ENCODE results near the gene BTF3.
"Not testable (repeated sequence)": the region's sequence is repeated elsewhere in the genome, so short reads cannot be mapped to it uniquely, and the experiment has no call there.

The BTF3 gene

GRCh38 chr5:73498057-73498992 is at the start of gene BTF3:
Gene BTF3 (plus strand): TSS chr5:73498442. CDS start chr5:73498668, 226 bp downstream.
- no peak for FAIRE-seq

GRCh38 chr5:73448463-73449136 is 49.6 kb upstream of the BTF3 start, which contains the start of gene FOXD1:
Gene FOXD1 (minus strand): TSS chr5:73448777. CDS start chr5:73448362, 415 bp downstream.
- no peak for FAIRE-seq

- no peak for FAIRE-seq
These were observed 48.1 kb upstream of the BTF3 start for GRCh38 chr5:73450137-73450536.

GRCh38 chr5:73450672-73451223 is 47.5 kb upstream of the BTF3 start:
- no peak for FAIRE-seq

GRCh38 chr5:73451224-73452130 is 46.8 kb upstream of the BTF3 start:
- no peak for FAIRE-seq

- no peak for FAIRE-seq
These were observed 46.0 kb upstream of the BTF3 start for GRCh38 chr5:73452215-73452614.

GRCh38 chr5:73454379-73455036 is 43.7 kb upstream of the BTF3 start:
- FAIRE-seq: peak; percentile 65

GRCh38 chr5:73456462-73456861 is 41.8 kb upstream of the BTF3 start:
- not testable (repeated sequence) for FAIRE-seq

GRCh38 chr5:73459366-73459765 is 38.9 kb upstream of the BTF3 start:
- no peak for FAIRE-seq

- no peak for FAIRE-seq
These were observed 38.1 kb upstream of the BTF3 start for GRCh38 chr5:73460133-73460532.

GRCh38 chr5:73464016-73464745 is 34.1 kb upstream of the BTF3 start:
- no peak for FAIRE-seq

- not testable (repeated sequence) for FAIRE-seq
These were observed 29.6 kb upstream of the BTF3 start for GRCh38 chr5:73468638-73469037.

GRCh38 chr5:73469878-73470277 is 28.4 kb upstream of the BTF3 start:
- no peak for FAIRE-seq

GRCh38 chr5:73471654-73472053 is 26.6 kb upstream of the BTF3 start:
- no peak for FAIRE-seq

GRCh38 chr5:73472116-73472515 is 26.1 kb upstream of the BTF3 start:
- no peak for FAIRE-seq

GRCh38 chr5:73480500-73480899 is 17.7 kb upstream of the BTF3 start:
- FAIRE-seq: no peak

GRCh38 chr5:73482383-73483136 is 15.7 kb upstream of the BTF3 start:
- FAIRE-seq: no peak

- no peak for FAIRE-seq
These were observed 14.6 kb upstream of the BTF3 start for GRCh38 chr5:73483676-73484075.

- FAIRE-seq: no peak
These were observed 13.7 kb upstream of the BTF3 start for GRCh38 chr5:73484511-73484910.

- FAIRE-seq: no peak
These were observed 12.5 kb upstream of the BTF3 start for GRCh38 chr5:73485715-73486114.

Data from endometrium (tissue), 2 donors.